Osteoblast (primary cell): Measurements from ENCODE around the gene PLP1. TPM values are rescaled to one million over a fixed set of nuclear protein-coding genes. Genes with fewer than 3 reads are reported as not detected.
A peak's percentile ranks its signal among the peaks of the same experiment; 100 is the strongest.

Experiments
- DNase-seq: peaks from one replicate; pipeline ENCODE4 v3.0.0; 2011; ENCODE audit warnings: low spot score, mixed read lengths; ENCODE audit not compliant: insufficient read length; ENCODE audit errors: missing footprints
- H2AFZ ChIP-seq: 2 replicates; pipeline ENCODE4 v1.6.0; 2011; ENCODE audit warnings: mild to moderate bottlenecking, low read length
- H3K27ac ChIP-seq: 2 replicates; pipeline ENCODE4 v1.5.1; 2011; ENCODE audit warnings: mild to moderate bottlenecking, low read depth, low read length, moderate library complexity
- H3K27me3 ChIP-seq: 2 replicates; pipeline ENCODE4 v1.6.0; 2012; ENCODE audit warnings: mild to moderate bottlenecking, control low read depth, inconsistent platforms, low read length, moderate library complexity; ENCODE audit not compliant: insufficient read depth
- H3K36me3 ChIP-seq: 2 replicates; pipeline ENCODE4 v1.5.1; 2011; ENCODE audit warnings: mild to moderate bottlenecking, low read length, control low read depth, moderate library complexity; ENCODE audit not compliant: insufficient read depth
- H3K4me1 ChIP-seq: 2 replicates; pipeline ENCODE4 v1.5.1; 2011; ENCODE audit warnings: mild to moderate bottlenecking, low read length, control low read depth, moderate library complexity; ENCODE audit not compliant: insufficient read depth
- H3K4me2 ChIP-seq: 2 replicates; pipeline ENCODE4 v1.6.0; 2011; ENCODE audit warnings: mild to moderate bottlenecking, low read length; ENCODE audit not compliant: insufficient read depth
- H3K4me3 ChIP-seq: fragments of 200-600 bp; sonication (generic); 3 replicates; pipeline ENCODE4 v1.5.1; 2012; ENCODE audit warnings: mild to moderate bottlenecking, low read length, inconsistent platforms; ENCODE audit not compliant: insufficient read depth
- H3K79me2 ChIP-seq: 2 replicates; pipeline ENCODE4 v1.6.0; 2012; ENCODE audit warnings: mild to moderate bottlenecking, low read length, control low read depth, inconsistent platforms; ENCODE audit not compliant: insufficient read depth
- H3K9me3 ChIP-seq: 2 replicates; pipeline ENCODE4 v1.5.1; 2011; ENCODE audit warnings: low read depth, low read length, control low read depth
- H4K20me1 ChIP-seq: 2 replicates; pipeline ENCODE4 v1.6.0; 2012; ENCODE audit warnings: mild to moderate bottlenecking, low read length, control low read depth; ENCODE audit not compliant: insufficient read depth
- total RNA-seq: library from RNA; depleted of rRNA; stranded (reverse); fragments of >200 nt; gene quantifications from 2 replicates; pipeline ENCODE4 v1.2.3, GENCODE V29; 2012
- TF ChIP-seq, protein P1 (sequence below): IDR thresholded peaks from 2 replicates; pipeline ENCODE4 v1.5.1; 2011; ENCODE audit warnings: mild to moderate bottlenecking, low read depth, low read length, moderate library complexity; ENCODE audit errors: extremely low read depth

The PLP1 gene
- total RNA-seq, 1 donor = 0.36 TPM

DNA sequence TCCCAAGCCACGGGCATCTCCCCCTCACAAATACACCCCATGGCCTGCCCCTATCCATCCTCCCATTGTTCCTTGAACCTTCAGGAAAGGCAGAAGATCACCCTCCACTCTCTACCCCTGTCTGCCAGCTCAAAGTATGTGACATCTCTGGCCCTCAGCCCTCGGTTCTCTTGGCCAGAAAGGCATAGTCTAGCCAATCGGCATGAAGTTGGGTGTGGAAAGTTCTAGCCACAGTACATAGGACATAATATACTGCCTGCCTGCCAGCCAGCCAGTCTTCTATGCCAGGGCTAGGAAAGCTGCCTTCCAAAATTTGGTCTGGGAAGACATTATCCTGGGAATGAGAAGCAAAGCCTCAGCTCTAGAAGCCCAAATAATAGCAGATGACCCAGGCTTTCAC lies 3.2 kb upstream of the PLP1 start:
- no peaks in the 10 kb centered on the region for H3K79me2 ChIP-seq
- no peaks in the 10 kb centered on the region for H3K9me3 ChIP-seq
- H2AFZ ChIP-seq = no peak overlapping the region
- no peak overlapping the region for H3K4me3 ChIP-seq
- H3K4me1 ChIP-seq = no peaks in the 10 kb centered on the region
- DNase-seq = no peak
- H4K20me1 ChIP-seq = peaks cover 2% of the 10 kb centered on the region
- H3K27ac ChIP-seq = no peak overlapping the region
- H3K27me3 ChIP-seq = peaks cover 43% of the 10 kb centered on the region
- no peak overlapping the region for H3K4me2 ChIP-seq
- TF ChIP-seq, protein P1, sequence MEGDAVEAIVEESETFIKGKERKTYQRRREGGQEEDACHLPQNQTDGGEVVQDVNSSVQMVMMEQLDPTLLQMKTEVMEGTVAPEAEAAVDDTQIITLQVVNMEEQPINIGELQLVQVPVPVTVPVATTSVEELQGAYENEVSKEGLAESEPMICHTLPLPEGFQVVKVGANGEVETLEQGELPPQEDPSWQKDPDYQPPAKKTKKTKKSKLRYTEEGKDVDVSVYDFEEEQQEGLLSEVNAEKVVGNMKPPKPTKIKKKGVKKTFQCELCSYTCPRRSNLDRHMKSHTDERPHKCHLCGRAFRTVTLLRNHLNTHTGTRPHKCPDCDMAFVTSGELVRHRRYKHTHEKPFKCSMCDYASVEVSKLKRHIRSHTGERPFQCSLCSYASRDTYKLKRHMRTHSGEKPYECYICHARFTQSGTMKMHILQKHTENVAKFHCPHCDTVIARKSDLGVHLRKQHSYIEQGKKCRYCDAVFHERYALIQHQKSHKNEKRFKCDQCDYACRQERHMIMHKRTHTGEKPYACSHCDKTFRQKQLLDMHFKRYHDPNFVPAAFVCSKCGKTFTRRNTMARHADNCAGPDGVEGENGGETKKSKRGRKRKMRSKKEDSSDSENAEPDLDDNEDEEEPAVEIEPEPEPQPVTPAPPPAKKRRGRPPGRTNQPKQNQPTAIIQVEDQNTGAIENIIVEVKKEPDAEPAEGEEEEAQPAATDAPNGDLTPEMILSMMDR = no peak
- no peaks in the 10 kb centered on the region for H3K36me3 ChIP-seq

DNA sequence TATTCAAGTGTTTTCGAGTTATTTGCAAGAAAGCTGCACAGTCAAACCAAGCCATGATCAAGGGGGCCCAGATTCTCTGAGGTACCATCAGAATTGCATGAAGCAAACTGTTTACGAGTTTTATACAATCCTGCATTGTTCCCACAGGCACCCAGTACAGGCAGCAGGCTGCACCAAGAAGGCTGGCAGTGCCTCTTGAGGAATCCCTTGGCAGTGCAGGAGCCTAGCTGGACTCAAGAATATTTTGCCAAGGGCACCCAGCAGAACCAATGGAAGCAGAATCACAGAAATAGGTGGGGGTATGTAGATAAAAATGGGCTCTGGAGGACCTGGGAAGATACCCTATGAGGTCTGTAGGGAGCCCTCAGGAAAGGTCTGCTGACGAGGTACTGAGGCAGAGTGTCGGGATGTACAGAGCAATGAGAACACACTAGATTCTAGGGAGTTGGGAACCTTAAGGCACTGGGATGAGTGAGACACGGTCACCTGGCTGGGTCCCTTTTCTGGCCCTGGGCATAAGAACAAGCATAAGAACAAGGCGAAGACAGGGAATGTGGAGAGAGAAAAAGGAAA lies 2.5 kb upstream of the PLP1 start:
- Histone ChIP-seq H3K4me2 (no peak overlapping the region), H3K9me3 (no peaks in the 10 kb centered on the region), H3K79me2 (no peaks in the 10 kb centered on the region), H2AFZ (no peak overlapping the region), H3K27ac (no peak overlapping the region), H3K27me3 (peaks cover 44% of the 10 kb centered on the region), H4K20me1 (peaks cover 2% of the 10 kb centered on the region), H3K36me3 (no peaks in the 10 kb centered on the region), H3K4me3 (no peak overlapping the region), H3K4me1 (no peaks in the 10 kb centered on the region)
- no peak for DNase-seq
- TF ChIP-seq, protein P1 = peak; percentile 67

DNA sequence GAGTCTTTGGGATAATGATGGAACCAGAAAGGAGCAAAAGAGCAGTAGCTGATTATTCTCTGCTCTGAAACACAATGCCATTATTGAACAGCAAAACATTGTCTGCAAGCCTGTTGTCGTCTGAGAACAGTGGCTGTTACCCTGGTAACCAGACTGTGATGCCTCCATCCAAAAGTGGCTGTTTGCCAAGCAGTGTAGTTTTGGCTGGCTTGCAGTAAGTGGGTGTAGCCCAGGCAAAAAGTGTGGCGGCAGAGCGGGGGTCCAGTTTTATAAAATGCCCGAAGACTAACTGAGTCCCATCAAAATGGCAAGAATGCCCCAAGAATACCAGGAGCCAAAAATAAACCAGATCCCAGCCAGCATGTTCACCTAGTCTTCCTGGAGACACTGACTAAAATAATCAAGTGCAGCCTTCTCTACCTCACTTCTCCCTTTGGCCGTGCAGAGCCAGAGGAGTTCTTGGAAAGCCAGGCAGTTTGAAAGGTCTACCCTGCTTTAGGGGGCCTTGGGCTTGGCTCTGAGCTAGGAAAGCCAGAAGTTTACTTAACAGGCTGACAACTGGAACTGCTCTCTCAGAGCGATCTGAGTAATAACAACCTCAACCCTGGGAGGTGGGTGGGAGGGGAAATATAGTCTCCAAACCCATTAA lies 2.6 kb downstream of the PLP1 start:
- no peak overlapping the region for H3K4me3 ChIP-seq
- H3K9me3 ChIP-seq = no peaks in the 10 kb centered on the region
- no peaks in the 10 kb centered on the region for H3K79me2 ChIP-seq
- H3K4me1 ChIP-seq = no peaks in the 10 kb centered on the region
- H2AFZ ChIP-seq = no peak overlapping the region
- no peak for DNase-seq
- peaks cover 57% of the 10 kb centered on the region for H3K27me3 ChIP-seq
- TF ChIP-seq, protein P1 = no peak
- no peaks in the 10 kb centered on the region for H3K36me3 ChIP-seq
- no peak overlapping the region for H3K4me2 ChIP-seq
- H4K20me1 ChIP-seq = peaks cover 2% of the 10 kb centered on the region
- H3K27ac ChIP-seq = no peak overlapping the region

DNA sequence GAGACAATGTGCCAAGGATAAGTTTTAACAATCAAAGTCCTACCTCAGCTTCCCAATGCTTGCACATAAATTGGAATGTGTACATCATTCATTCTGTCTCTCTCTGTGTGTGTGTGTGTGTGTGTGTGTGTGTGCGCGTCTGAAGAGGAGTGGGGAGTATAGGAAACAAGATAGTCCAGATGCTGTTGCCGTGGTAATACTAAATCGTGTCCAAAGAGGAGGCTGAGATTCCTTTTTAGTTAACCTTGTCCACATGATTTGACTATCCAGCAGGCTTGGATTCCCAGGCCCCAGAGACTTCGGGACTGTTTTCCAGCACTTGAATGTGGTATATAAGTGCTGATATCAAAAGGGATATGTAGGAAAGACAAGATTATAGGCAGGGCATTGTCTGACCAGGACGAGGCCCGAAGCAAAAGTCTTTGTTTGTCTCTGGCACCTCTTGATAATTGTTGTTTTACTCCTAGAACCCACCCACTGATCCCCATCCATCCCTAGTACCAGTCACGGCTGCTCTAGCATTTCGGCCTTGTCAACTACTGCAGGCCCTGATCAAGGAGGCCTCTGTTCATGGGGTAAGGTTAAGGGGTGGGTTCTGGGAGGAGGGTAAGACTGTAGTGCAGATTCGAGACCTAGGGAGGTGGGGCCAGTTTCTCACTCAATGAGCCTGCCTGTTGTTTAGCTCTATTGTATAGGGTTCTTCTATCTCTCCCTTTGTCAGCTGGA lies 3.9 kb downstream of the PLP1 start:
- TF ChIP-seq, protein P1 = no peak
- no peak overlapping the region for H3K4me3 ChIP-seq
- peaks cover 57% of the 10 kb centered on the region for H3K27me3 ChIP-seq
- no peaks in the 10 kb centered on the region for H3K4me1 ChIP-seq
- peaks cover 2% of the 10 kb centered on the region for H4K20me1 ChIP-seq
- no peak overlapping the region for H2AFZ ChIP-seq
- H3K9me3 ChIP-seq = no peaks in the 10 kb centered on the region
- no peak for DNase-seq
- H3K27ac ChIP-seq = no peak overlapping the region
- no peaks in the 10 kb centered on the region for H3K79me2 ChIP-seq
- H3K36me3 ChIP-seq = no peaks in the 10 kb centered on the region
- no peak overlapping the region for H3K4me2 ChIP-seq
